Measurements from ENCODE around the gene COL4A2. TPM values are rescaled to one million over a fixed set of nuclear protein-coding genes. Genes with fewer than 3 reads are reported as not detected.
"Not testable (repeated sequence)": the region's sequence is repeated elsewhere in the genome, so short reads cannot be mapped to it uniquely, and the experiment has no call there.

The COL4A2 gene
- total RNA-seq, 4 donors from 2014 or later = 75.1 to 322 (median 115) TPM

GRCh38 chr13:110495376-110495775 is 188.3 kb downstream of the COL4A2 start:
- peaks cover 0 to 7% (median 0%) of the 10 kb centered on the region in 4 donors for H3K36me3 ChIP-seq
- no peak for DNase-seq
- in situ Hi-C loops (cut with MboI; ENCODE audit: low pct_ligation_motif_present in 1 of 4, low pct_unique_long_range_greater_than_20kb in 1 of 4, low sequenced_read_pairs in 3 of 4) = no loop called here
- H3K4me3 ChIP-seq = no peak overlapping the region
- no peak overlapping the region for H3K27ac ChIP-seq
- no peaks in the 10 kb centered on the region for H3K9me3 ChIP-seq
- H3K4me1 ChIP-seq = no peaks in the 10 kb centered on the region
- WGBS, 2 donors (ENCODE audit: low coverage in 1 of 2) = 79% methylated on average over 3 of the region's 3 CpGs; no CpG with 5 or more reads in 1 of the 2 donors
- no peaks in the 10 kb centered on the region for H3K27me3 ChIP-seq
- TF ChIP-seq POLR2A (IDR thresholded peaks at IDR 0.05) (no peak), CTCF (IDR thresholded peaks at IDR 0.05) (no peak), POLR2AphosphoS5 (IDR thresholded peaks at IDR 0.05) (no peak), EP300 (IDR thresholded peaks at IDR 0.05; ENCODE audit: low read depth) (no peak)
- intact Hi-C loops (cut with DNase I; ENCODE audit: low total_unique reads) = no loop called here

- 97% methylated on average over 3 of the region's 3 CpGs; no CpG with 5 or more reads in 1 of the 2 donors for WGBS, 2 donors (ENCODE audit: low coverage in 1 of 2)
- intact Hi-C loops (cut with DNase I; ENCODE audit: low total_unique reads) = no loop called here
- Histone ChIP-seq H3K4me3 (no peak overlapping the region), H3K36me3 (peaks cover 0 to 7% (median 0%) of the 10 kb centered on the region in 4 donors), H3K27ac (no peak overlapping the region), H3K9me3 (no peaks in the 10 kb centered on the region), H3K27me3 (no peaks in the 10 kb centered on the region), H3K4me1 (no peaks in the 10 kb centered on the region)
- no peak for DNase-seq
- in situ Hi-C loops (cut with MboI; ENCODE audit: low pct_ligation_motif_present in 1 of 4, low pct_unique_long_range_greater_than_20kb in 1 of 4, low sequenced_read_pairs in 3 of 4) = no loop called here
- no peak for TF ChIP-seq POLR2AphosphoS5 (IDR thresholded peaks at IDR 0.05)
- no peak for TF ChIP-seq CTCF (IDR thresholded peaks at IDR 0.05)
- no peak for TF ChIP-seq EP300 (IDR thresholded peaks at IDR 0.05; ENCODE audit: low read depth)
- no peak for TF ChIP-seq POLR2A (IDR thresholded peaks at IDR 0.05)
Measured at GRCh38 chr13:110495881-110496280, 188.8 kb downstream of the COL4A2 start.

- intact Hi-C loops (cut with DNase I; ENCODE audit: low total_unique reads) = no loop called here
- H3K27ac ChIP-seq = no peak overlapping the region
- peaks cover 0 to 7% (median 0%) of the 10 kb centered on the region in 4 donors for H3K36me3 ChIP-seq
- no peak overlapping the region for H3K4me3 ChIP-seq
- WGBS, 2 donors (ENCODE audit: low coverage in 1 of 2) = 79% methylated on average over 3 of the region's 3 CpGs; no CpG with 5 or more reads in 1 of the 2 donors
- H3K4me1 ChIP-seq = no peaks in the 10 kb centered on the region
- DNase-seq = no peak
- no peaks in the 10 kb centered on the region for H3K9me3 ChIP-seq
- TF ChIP-seq POLR2A (IDR thresholded peaks at IDR 0.05) (no peak), POLR2AphosphoS5 (IDR thresholded peaks at IDR 0.05) (no peak), EP300 (IDR thresholded peaks at IDR 0.05; ENCODE audit: low read depth) (no peak), CTCF (IDR thresholded peaks at IDR 0.05) (no peak)
- H3K27me3 ChIP-seq = no peaks in the 10 kb centered on the region
- in situ Hi-C loops (cut with MboI; ENCODE audit: low pct_ligation_motif_present in 1 of 4, low pct_unique_long_range_greater_than_20kb in 1 of 4, low sequenced_read_pairs in 3 of 4) = no loop called here
Measured at GRCh38 chr13:110496281-110496680, 189.2 kb downstream of the COL4A2 start.

- TF ChIP-seq EP300 (IDR thresholded peaks at IDR 0.05; ENCODE audit: low read depth) = no peak
- TF ChIP-seq POLR2A (IDR thresholded peaks at IDR 0.05) = no peak
- no peak for TF ChIP-seq CTCF (IDR thresholded peaks at IDR 0.05)
- no peak for TF ChIP-seq POLR2AphosphoS5 (IDR thresholded peaks at IDR 0.05)
- Histone ChIP-seq H3K27ac (no peak overlapping the region), H3K9me3 (no peaks in the 10 kb centered on the region), H3K4me3 (no peak overlapping the region), H3K36me3 (peaks cover 0 to 7% (median 0%) of the 10 kb centered on the region in 4 donors), H3K4me1 (no peaks in the 10 kb centered on the region), H3K27me3 (no peaks in the 10 kb centered on the region)
- intact Hi-C loops (cut with DNase I; ENCODE audit: low total_unique reads) = no loop called here
- no CpG with 5 or more reads among the region's 2 CpGs for WGBS, 2 donors (ENCODE audit: low coverage in 1 of 2)
- in situ Hi-C loops (cut with MboI; ENCODE audit: low pct_ligation_motif_present in 1 of 4, low pct_unique_long_range_greater_than_20kb in 1 of 4, low sequenced_read_pairs in 3 of 4) = no loop called here
- DNase-seq = no peak
Measured at GRCh38 chr13:110497003-110497402, 189.9 kb downstream of the COL4A2 start.

GRCh38 chr13:110497896-110498295 is 190.8 kb downstream of the COL4A2 start:
- H3K27ac ChIP-seq; H3K9me3 ChIP-seq; H3K36me3 ChIP-seq; H3K27me3 ChIP-seq; intact Hi-C loops (cut with DNase I; ENCODE audit: low total_unique reads); in situ Hi-C loops (cut with MboI; ENCODE audit: low pct_ligation_motif_present in 1 of 4, low pct_unique_long_range_greater_than_20kb in 1 of 4, low sequenced_read_pairs in 3 of 4); DNase-seq; H3K4me3 ChIP-seq; H3K4me1 ChIP-seq: not testable (repeated sequence)
- WGBS, 2 donors (ENCODE audit: low coverage in 1 of 2) = 90 to 92% methylated on average over 2 to 3 of the region's 3 CpGs

Data from transverse colon (tissue), 4 donors.